C4-2B (cell line): ENCODE measurements around the gene ZNF212.

Experiments
- H3K27ac ChIP-seq: fragments of 450-650 bp; 2 replicates; pipeline ENCODE4 v1.5.1; 2017
- ZFX ChIP-seq: fragments of 450-650 bp; IDR thresholded peaks from 2 replicates; pipeline ENCODE4 v1.6.1; 2017
- TF ChIP-seq, protein P1 (sequence below): fragments of 450-650 bp; conservative IDR thresholded peaks from 2 replicates; pipeline ENCODE4 v1.5.1; 2017; ENCODE audit warnings: mild to moderate bottlenecking

The ZNF212 gene

GRCh38 chr7:149197675-149198074 is 41.8 kb upstream of the ZNF212 start:
- H3K27ac ChIP-seq = peak overlapping the region; percentile 93; the same call in 1 of the 2 replicates
- TF ChIP-seq ZFX = no peak
- TF ChIP-seq, protein P1, sequence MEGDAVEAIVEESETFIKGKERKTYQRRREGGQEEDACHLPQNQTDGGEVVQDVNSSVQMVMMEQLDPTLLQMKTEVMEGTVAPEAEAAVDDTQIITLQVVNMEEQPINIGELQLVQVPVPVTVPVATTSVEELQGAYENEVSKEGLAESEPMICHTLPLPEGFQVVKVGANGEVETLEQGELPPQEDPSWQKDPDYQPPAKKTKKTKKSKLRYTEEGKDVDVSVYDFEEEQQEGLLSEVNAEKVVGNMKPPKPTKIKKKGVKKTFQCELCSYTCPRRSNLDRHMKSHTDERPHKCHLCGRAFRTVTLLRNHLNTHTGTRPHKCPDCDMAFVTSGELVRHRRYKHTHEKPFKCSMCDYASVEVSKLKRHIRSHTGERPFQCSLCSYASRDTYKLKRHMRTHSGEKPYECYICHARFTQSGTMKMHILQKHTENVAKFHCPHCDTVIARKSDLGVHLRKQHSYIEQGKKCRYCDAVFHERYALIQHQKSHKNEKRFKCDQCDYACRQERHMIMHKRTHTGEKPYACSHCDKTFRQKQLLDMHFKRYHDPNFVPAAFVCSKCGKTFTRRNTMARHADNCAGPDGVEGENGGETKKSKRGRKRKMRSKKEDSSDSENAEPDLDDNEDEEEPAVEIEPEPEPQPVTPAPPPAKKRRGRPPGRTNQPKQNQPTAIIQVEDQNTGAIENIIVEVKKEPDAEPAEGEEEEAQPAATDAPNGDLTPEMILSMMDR = no peak

- H3K27ac ChIP-seq = no peak overlapping the region
- no peak for TF ChIP-seq ZFX
- TF ChIP-seq, protein P1 = no peak
Observed at GRCh38 chr7:149198161-149198816, 41.2 kb upstream of the ZNF212 start.

DNA sequence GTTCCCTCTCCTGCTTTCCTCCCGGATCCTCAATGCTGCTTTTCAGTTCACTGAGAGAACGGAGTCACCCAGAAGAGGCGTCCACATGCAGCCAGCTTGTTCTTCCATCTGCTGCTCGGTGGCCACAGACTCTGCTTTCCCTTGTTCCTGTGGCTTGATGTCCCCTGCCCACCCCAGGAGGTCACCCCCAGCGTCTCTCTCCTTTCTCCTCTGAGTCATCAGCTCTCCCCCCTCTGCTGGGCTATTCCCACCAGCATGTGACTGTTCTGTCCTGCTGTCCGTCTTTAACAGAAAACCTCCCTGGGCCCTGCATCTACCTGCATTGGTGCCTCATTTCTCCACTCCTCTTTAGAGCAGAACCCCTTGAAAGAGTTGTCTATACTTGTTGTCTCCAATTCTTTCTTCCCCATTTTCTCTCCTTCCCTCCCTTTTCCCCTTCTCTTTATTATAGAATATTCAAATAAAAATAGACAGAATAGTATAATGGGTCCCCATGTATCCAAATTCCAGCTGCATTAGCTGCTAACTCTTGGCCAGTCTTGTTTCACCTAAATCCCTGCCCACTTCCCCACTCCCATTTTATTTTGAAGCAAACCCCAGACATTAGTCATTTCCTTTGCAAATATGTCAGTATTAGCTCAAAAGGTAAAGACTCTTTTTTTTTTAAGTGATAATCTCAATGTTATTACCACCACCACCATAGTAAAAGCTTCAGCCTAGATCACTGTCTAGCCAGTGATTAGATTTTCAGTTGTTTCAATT is 40.0 kb upstream of the ZNF212 start:
- TF ChIP-seq ZFX = no peak
- TF ChIP-seq, protein P1 = no peak
- H3K27ac ChIP-seq = no peak overlapping the region

GRCh38 chr7:149202831-149203231 is 36.6 kb upstream of the ZNF212 start:
- TF ChIP-seq, protein P1 = no peak
- TF ChIP-seq ZFX = no peak
- no peak overlapping the region for H3K27ac ChIP-seq

GRCh38 chr7:149205690-149206381 is 33.6 kb upstream of the ZNF212 start:
- no peak for TF ChIP-seq ZFX
- TF ChIP-seq, protein P1 = no peak

DNA sequence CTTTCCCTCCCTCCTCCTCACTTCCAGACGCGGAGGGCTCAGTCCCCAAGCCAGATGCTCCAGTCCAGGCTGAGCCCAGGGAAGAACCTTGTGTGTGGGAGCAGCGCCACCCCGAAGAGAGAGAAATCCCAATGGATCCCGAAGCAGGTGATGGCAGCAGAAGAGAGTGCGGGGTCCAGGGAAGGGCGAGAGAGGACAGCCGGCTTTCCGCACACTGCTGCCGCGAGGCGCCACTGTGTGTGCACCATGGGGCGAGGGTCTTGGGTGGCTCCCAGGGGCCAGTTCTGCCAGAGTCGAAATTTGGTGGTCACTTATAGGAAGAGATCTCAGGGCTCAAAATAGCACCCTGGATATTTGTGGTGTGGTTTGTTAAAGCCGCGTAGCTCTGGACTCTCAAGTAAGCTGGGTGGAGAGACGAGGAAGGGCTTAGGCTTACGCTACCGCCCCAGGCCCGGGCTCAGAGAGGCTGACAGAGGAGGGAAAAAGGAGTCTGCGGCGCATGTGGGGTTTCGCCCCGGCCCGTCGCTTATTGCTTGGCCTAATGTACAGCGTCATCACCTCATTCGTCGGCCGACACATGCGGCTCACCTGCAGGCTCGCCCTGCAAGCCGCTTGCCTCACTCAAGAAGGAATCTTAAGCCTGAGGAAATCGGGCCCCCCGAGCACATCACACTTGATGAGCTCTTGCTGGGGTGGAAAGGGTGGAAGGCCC is 32.0 kb upstream of the ZNF212 start:
- TF ChIP-seq ZFX = no peak
- TF ChIP-seq, protein P1 = no peak
- H3K27ac ChIP-seq = peak overlapping the region; percentile 74

More at GRCh38 chr7:149205690-149206381, 33.6 kb upstream of the ZNF212 start:
- H3K27ac ChIP-seq = peak overlapping the region; percentile 74
